Eye (tissue), 1 donor: ENCODE data around the gene SLC6A1.
A peak's percentile ranks its signal among the peaks of the same experiment; 100 is the strongest.

Source experiments
- DNase-seq: peaks from one replicate; pipeline ENCODE4 v3.0.0-alpha.2; 2015

The SLC6A1 gene

DNA sequence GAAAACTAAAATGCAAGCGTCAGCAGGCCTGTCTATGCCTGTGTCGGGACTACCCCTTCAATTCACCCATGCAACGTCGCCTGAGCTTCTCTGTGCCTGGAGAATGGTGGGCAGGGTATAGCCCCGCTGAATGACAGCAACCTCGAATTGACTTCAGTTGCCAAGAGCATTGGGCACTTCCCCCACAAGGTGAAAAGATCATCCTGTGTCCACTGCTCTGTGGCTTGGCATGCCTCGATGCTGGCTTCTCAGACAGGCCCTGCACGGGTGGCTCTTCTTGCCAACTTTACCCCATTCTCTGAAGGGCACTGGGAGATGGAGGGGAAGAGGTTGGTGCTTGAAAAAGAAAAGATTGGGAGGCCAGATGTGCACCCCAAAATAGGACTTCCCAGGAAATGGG is 3.3 kb downstream of the SLC6A1 start:
- no peak for DNase-seq

- DNase-seq, result no peak
Measured at GRCh38 chr3:10996345-10997013, 3.9 kb downstream of the SLC6A1 start.

GRCh38 chr3:10997196-10997595 is 4.6 kb downstream of the SLC6A1 start:
- no peak for DNase-seq

GRCh38 chr3:10998542-10998941 is 6.0 kb downstream of the SLC6A1 start:
- no peak for DNase-seq

DNA sequence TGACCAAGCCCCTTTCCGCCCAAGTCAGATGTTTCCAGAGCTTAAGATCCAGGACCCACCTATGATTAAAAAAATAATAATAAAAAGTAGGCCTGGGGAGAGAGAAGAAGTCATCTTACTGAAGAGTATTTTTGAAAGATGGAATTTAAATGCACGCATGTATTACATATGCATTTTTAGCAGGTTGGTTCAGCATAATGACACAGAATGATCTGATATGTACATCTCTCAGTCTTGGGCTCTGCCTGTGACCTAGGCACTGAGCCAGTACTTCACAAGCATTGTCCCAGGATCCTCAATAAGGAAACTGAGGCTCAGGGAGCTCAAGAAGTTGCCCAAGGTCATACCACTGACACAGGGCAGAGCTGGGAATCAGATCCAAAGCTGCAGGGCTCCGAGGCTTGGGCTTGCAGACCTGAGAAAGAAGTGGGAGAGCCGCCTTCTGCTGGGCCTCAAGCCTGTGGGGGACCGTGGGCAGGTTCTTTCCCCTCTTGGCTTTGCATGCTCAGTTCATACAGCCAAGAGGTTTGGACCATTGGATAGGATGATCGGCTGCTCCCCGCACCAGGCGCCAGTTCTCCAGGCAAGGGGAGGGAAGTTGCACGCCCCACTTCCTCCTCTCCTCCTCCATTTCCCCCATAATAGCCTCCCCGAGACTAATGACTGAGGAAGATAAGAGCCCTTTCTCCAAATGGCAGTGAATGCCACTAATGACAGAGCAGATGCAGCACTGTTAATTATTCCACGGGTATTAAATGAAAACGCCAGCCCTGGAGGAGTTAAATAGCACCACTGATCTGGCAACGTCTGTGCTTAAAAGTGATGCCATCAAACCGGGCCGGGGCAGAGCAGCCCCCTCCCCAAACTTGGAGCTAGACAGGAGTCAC is 6.9 kb downstream of the SLC6A1 start:
- no peak for DNase-seq

DNA sequence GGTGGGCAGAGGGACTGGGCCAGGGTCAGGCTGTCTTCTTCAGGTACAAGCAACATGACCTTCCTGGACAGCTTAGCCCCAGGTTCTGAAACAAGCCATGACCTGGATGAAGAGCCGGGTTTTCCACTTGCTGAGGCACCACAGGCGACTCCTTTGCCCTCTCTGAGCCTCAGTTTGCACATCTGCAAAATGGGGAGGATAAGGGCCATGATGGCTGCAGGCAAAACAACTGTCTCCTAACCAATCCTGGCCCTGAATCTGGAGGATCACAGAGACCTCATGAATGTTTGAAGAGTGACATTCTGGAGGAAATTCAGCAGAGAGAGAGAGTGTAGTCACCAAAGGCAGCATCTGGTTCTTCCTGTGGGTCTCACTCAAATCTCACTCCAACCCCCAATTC is 8.0 kb downstream of the SLC6A1 start:
- no peak for DNase-seq

GRCh38 chr3:11001020-11001657 is 8.6 kb downstream of the SLC6A1 start:
- peak; percentile 77 for DNase-seq

DNA sequence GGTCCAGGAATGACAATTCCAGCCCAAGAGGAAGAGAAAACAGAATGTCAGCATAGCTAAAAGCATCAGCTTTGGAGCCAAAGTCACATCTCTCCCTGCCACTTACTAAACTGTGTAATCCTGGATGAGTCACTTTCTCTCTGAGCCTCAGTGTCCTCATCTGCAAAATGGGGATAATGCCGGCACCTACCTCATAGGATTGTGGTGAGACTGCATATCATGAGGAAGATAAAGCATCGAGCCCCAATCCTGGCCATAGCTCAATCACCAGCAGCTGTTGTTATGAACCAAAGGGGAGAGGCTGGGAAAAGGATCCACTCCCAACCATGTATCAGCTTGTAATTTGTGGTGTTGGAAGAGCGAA is 9.1 kb downstream of the SLC6A1 start:
- no peak for DNase-seq

- no peak for DNase-seq
Measured at GRCh38 chr3:11002371-11002807, 9.8 kb downstream of the SLC6A1 start.

DNA sequence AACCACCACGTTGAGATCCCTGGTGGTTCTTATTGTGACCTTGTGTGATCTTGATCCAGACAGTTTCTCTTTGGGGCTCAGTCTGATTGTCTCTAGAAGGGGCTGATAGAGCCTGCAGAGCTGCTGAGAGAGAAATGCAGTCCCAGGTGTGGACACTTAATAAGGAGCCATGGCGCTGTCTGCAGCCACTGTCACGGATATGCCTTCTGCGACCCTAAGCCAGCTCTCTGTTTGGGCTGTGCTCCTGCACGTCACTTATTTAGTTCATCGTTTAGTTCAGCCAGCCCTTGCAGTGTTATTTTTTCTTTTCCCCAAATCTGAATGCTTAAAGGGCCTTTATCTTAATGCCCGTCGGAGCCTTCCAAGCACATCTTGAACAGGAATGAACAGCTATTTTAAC is 12.0 kb downstream of the SLC6A1 start:
- DNase-seq, result no peak

DNA sequence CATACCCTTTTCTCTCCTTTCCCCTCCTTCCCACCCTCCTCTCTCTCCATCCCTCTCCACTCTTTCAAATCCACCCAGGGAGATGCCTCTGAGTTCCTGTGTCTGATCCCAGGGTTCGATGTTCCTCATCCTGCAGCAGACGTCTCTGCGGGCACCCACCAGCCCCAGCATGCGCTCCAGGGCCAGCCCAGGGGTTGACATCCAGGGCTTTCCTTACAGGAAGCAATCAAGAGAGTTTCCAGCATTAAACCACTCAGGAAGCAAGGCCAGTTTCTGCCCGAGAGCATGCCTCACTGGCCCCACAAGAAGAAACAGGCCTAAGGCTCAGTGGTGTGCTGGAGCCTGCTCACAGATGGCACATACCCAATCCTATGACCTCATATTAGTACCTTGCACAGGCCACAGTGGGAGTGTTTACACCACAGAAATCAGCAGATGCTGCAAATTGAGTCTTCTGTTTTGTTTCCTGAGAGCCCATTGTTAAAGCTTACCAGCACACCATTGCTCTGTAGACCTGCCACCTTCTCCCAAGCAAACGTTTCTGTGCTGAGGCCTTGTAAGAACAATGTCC is 13.2 kb downstream of the SLC6A1 start:
- DNase-seq, result no peak

DNA sequence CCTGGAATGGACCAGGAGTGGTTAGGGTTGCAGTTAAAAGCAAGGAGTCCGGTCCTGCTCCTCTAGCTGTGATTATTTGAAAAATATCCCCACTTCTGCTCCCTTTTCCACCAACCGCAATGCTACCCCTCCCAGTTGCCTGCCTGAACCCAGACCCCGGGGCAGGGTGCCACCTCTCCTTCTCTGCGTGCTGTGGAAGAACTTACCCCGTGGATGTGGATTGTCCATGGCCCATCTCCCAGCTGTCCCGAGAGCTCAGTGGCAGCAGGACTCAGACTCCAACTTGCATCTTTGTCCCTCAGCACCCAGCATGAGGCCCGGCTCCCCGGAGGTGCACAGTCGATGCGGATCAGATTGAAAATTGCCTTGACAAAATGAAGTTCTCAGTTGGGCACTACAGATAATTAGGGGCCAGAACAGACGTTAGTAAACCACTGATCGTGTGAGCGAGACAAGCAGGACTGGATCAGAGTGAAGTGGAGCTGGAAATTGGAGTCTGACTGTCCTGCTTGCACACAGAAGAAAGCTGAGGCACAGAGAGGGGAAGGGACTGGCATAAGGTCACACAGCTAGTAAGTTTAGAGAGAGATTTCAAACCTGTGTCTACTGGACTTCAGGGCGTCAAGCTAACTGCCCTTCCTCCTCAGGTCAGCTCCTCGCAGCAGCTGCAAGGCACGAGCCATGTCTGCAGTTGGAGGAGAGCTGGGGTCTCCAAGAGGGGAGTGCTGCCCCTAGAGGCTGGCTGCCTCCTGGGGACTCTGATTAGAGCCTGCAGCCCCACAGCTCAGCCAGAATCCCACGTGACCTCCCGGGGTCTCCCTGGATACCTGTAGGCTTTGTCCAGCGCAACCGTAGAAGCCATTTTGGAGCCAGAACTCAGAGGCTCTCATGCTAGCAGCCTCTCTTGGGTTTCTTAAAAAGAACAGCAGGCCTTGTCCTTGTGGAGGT is 14.7 kb downstream of the SLC6A1 start:
- DNase-seq, result no peak

- no peak for DNase-seq
Measured at GRCh38 chr3:11009898-11010297, 17.4 kb downstream of the SLC6A1 start.

DNA sequence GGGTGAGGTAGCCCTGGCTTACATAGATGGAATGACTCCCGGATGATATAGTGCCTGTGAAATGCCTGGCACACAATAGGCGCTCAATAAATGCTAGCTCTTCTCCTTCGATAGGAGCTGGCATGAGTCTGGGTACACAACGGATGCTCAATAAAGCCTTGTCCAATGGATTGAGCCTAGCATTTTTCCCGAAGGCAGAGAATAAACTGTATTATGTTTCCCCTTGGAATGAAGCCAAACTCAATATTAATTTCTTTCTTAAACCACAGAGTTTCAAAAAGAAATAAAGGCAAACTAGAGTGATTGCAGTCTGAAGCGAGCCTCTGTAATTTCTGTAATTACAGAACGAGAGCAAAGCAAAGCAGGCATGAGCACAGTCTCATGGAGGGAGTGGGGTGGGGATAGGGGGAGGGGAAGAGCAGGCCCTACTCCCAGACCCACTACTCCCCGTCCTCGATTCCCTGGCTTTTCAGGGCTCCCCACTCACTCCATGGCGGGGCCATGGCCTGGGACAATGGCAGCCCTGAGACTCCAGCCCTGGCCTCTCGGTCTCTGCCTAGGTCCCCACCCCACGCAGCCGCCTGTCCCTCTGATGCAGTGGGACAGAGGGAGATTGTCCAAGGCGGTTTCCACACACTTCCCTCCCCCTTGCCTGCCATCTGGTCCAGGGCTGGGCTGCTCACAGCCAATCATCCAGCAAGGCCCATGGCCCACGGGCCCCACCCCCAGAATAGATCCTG is 18.0 kb downstream of the SLC6A1 start:
- no peak for DNase-seq

GRCh38 chr3:11014253-11014652 is 21.7 kb downstream of the SLC6A1 start:
- DNase-seq, result no peak

DNA sequence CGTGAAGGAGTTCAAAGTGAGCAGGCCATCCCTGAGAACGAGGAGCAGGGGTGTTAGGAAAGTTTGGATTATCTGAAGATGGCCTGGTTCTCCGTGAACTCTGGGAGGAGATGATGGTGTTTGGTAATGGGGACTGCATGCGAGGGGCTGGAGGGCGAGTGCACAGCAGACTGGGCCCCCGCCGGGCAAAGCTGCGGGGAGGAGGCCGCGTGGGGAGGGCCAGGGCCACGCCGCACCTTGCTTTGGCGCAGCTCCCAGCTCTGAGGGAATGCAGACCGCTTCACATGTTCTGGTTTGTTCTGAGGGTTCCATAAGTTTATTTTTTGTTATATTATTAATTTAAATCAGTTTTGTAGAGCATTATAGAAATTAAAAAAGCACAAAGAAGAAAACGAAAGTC is 22.2 kb downstream of the SLC6A1 start:
- no peak for DNase-seq

- no peak for DNase-seq
Measured at GRCh38 chr3:11015369-11015768, 22.8 kb downstream of the SLC6A1 start.

DNA sequence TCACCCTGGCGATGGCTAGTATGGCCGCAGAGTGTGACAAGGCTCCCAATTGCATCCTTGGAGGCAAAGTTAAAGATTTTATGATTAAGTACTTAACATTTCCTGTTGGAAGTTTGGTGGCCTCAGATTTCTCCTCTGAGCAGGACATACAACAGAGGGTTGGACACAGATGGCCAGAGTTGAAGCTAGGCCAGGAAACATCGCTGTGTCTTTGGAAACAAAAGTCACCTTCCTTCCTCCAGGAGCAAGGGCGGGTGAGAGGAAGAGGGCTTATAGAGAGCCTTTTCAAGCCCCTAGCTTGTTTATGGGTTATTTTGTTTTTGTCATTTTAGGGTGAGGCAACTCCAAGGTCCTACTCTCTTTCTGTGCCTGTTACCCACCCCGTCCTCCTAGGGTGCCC is 24.2 kb downstream of the SLC6A1 start:
- no peak for DNase-seq

GRCh38 chr3:11019116-11019819 is 26.7 kb downstream of the SLC6A1 start:
- no peak for DNase-seq

DNA sequence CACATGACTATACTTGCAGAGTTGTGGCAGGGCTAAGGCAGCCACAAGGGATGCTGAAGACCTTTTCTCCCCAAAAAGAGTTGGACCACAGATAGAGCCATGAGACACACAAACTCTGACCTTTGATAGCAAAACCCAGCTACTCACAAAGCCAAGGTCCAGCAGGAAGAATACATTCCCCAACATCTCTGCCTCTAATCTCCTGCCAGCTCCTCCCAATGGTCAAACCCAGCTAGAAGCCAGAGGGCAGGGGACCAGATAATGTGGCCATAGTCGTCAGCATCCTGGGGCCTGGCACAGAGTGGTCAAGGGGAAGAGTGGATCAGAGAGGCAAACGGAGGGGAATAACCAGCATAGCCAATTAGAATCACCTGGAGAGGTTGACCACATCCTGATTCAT is 28.2 kb downstream of the SLC6A1 start:
- no peak for DNase-seq

GRCh38 chr3:11021611-11022011 is 29.1 kb downstream of the SLC6A1 start:
- DNase-seq, result no peak
